Lung microvascular endothelial cell (primary cell): ENCODE results near the gene SCUBE1. TPM values are rescaled to one million over a fixed set of nuclear protein-coding genes. Genes with fewer than 3 reads are reported as not detected.

ENCODE experiments used
- DNase-seq, 2 donors: peaks; one replicate each; pipeline versions ENCODE4 v3.0.0 to v3.0.0-alpha.2; 2010; ENCODE audit warnings: low read depth in 2 of 2
- total RNA-seq: library from RNA; depleted of rRNA; stranded (reverse); fragments of >200 nt; gene quantifications from 2 replicates; pipeline ENCODE4 v1.2.1, GENCODE V29; 2014

SCUBE1 gene
- total RNA-seq, 1 donor from 2014 or later, result 0.20 TPM

- no peak for DNase-seq
These were observed 124.4 kb downstream of the SCUBE1 start for GRCh38 chr22:43218786-43219185.

- DNase-seq, result no peak
These were observed 125.7 kb downstream of the SCUBE1 start for GRCh38 chr22:43217285-43218030.

GRCh38 chr22:43216738-43217137 is 126.4 kb downstream of the SCUBE1 start:
- no peak for DNase-seq

GRCh38 chr22:43213962-43214361 is 129.2 kb downstream of the SCUBE1 start:
- no peak for DNase-seq

- DNase-seq, result no peak
These were observed 130.1 kb downstream of the SCUBE1 start for GRCh38 chr22:43213051-43213450.

- no peak for DNase-seq
These were observed 130.7 kb downstream of the SCUBE1 start for GRCh38 chr22:43212434-43212952.

GRCh38 chr22:43211941-43212433 is 131.2 kb downstream of the SCUBE1 start:
- no peak for DNase-seq

GRCh38 chr22:43210631-43211515 is 132.3 kb downstream of the SCUBE1 start:
- no peak for DNase-seq

- DNase-seq, result no peak
These were observed 133.2 kb downstream of the SCUBE1 start for GRCh38 chr22:43209971-43210370.

- no peak for DNase-seq
These were observed 133.7 kb downstream of the SCUBE1 start for GRCh38 chr22:43209523-43209890.

GRCh38 chr22:43208703-43209522 is 134.3 kb downstream of the SCUBE1 start:
- DNase-seq, result no peak

- DNase-seq, result no peak
These were observed 135.1 kb downstream of the SCUBE1 start for GRCh38 chr22:43207849-43208702.

- no peak for DNase-seq
These were observed 135.8 kb downstream of the SCUBE1 start for GRCh38 chr22:43207386-43207785.

- DNase-seq, result no peak
These were observed 136.5 kb downstream of the SCUBE1 start for GRCh38 chr22:43206509-43207161.

- DNase-seq, result no peak
These were observed 137.2 kb downstream of the SCUBE1 start for GRCh38 chr22:43205748-43206508.

GRCh38 chr22:43205261-43205691 is 137.9 kb downstream of the SCUBE1 start:
- DNase-seq, result no peak

- no peak for DNase-seq
These were observed 139.6 kb downstream of the SCUBE1 start for GRCh38 chr22:43203471-43203981.

- DNase-seq, result no peak
These were observed 140.3 kb downstream of the SCUBE1 start for GRCh38 chr22:43202756-43203410.
